Heart left ventricle (tissue), 13 donors: ENCODE results near the gene PERM1.

Experiments
- CTCF ChIP-seq, 12 donors: fragments of 200-600 bp; sonication (generic) in 4 of 12; IDR thresholded peaks; one replicate each; pipeline versions ENCODE4 v1.5.0 to v1.8.0; 2018 to 2022; ENCODE audit warnings: antibody characterized with exemption in 12 of 12, mild to moderate bottlenecking in 5 of 12
- POLR2A ChIP-seq, 2 donors: fragments of 450-650 bp; IDR thresholded peaks; one replicate each; pipeline ENCODE4 v1.6.1; 2017; ENCODE audit warnings: antibody characterized with exemption in 2 of 2, mild to moderate bottlenecking in 2 of 2, moderate library complexity in 2 of 2
- donor health status: ischemic (EF 13 %, LVEDD 7.1; RV severe dilation, severe dysfunction).
- donor health status: DM: no; HTN: yes; CAD: no.
- donor health status: DM: no; HTN: no; CAD: no.
- donor health status: ischemic (EF 25% LVEDD 6.9; RV normal size, moderate dysfunction).
- donor health status: ischemic (EF 25% LVEDD 5.7; RV mildly dilated, moderate dysfunction).
- donor health status: ischemic (EF 35%, LVEDD 5.7; RV mildly dilated, moderate dysfunction).
- donor health status: nonischemic (EF 11% LVEDD 7.7; RV severe dilation, severe dysfunction).
- donor health status: DM: yes; HTN: yes; CAD: no.
- donor health status: PGD.
- donor health status: ischemic (EF 29% LVEDD 5.4; RV normal size, mild dysfunction).
- donor health status: nonischemic (EF 23%, LVEDD 6.1; RV moderate dilation, normal function).

GRCh38 chr1:931380-932172 is 50.3 kb downstream of the PERM1 start:
- TF ChIP-seq CTCF (IDR thresholded peaks at IDR 0.05) (no peak), POLR2A (IDR thresholded peaks at IDR 0.05) (no peak)
